ENCODE measurements around the gene SLC30A2. TPM values are rescaled to one million over a fixed set of nuclear protein-coding genes. Genes with fewer than 3 reads are reported as not detected.

The SLC30A2 gene
- total and polyA plus RNA-seq, 10 of the 15 experiments (the other 5 are each of a cell fraction or from before 2014, with no cell fraction given) = 0.13 TPM; not detected in 9

GRCh38 chr1:26034504-26035202, 11.3 kb downstream of the SLC30A2 start:
- intact Hi-C loops (cut with micrococcal nuclease; ENCODE audit: unreplicated experiment) = loop anchor here (5.0 kb wide), 2 partner anchors 73 to 113 kb away; no protein-coding TSS in a partner anchor

More at GRCh38 chr1:26034504-26035202, 11.3 kb downstream of the SLC30A2 start:
- WGBS (ENCODE audit: insufficient coverage, insufficient replicate concordance, low lambda C conversion rate, missing lambda C conversion rate) = 29% methylated on average over 15 of the region's 15 CpGs
- no peak for TF ChIP-seq HSF1 (IDR thresholded peaks at IDR 0.05; ENCODE audit: low read depth, low read length)
- no peak for TF ChIP-seq IRF5 (IDR thresholded peaks at IDR 0.05; ENCODE audit: borderline replicate concordance)
- TF ChIP-seq CBX3 (IDR thresholded peaks at IDR 0.05; ENCODE audit: borderline replicate concordance, low read depth) = no peak
- no peak for TF ChIP-seq ZBED1 (IDR thresholded peaks at IDR 0.05; ENCODE audit: borderline replicate concordance)
- no peak for TF ChIP-seq CHD1 (IDR thresholded peaks at IDR 0.05; ENCODE audit: low read depth, low read length)
- TF ChIP-seq USF1 (IDR thresholded peaks at IDR 0.05; ENCODE audit: borderline replicate concordance, extremely low read length, insufficient read depth, low read depth, low read length) = no peak
- SMC1A ChIA-PET (ENCODE audit: uncharacterized antibody, unreplicated experiment) = interaction anchor here (0.9 to 2.2 kb wide), 3 partner anchors 78 to 139 kb away, joined by 3 to 8 read pairs (median 3); no protein-coding TSS in a partner anchor
- no peaks in the 10 kb centered on the region for H3K36me3 ChIP-seq (ENCODE audit: control insufficient read depth in 2 of 2, insufficient read depth in 2 of 2, low read length in 1 of 2)
- in situ Hi-C loops (cut with MboI) = no loop called here
- ATAC-seq = no peak
- FAIRE-seq = no peak
- peak overlapping the region; percentile 88 for H2AFZ ChIP-seq (ENCODE audit: control insufficient read depth, low read depth, low read length)
- peak overlapping the region; percentile 100 for H3K4me2 ChIP-seq (ENCODE audit: control insufficient read depth, insufficient read depth)
- BruUV-seq (replicated peaks) = no TSS peak
- peaks cover 0 to 2% of the 10 kb centered on the region in 2 experiments for H3K27me3 ChIP-seq (replicated peaks in 1 of 2; ENCODE audit: control insufficient read depth in 2 of 2, insufficient read depth in 2 of 2, low read length in 1 of 2)
- H3K9me3 ChIP-seq (replicated peaks; ENCODE audit: control insufficient read depth, insufficient read depth, low read length) = 0 out of 3 replicates have a peak, but pooled peaks cover 2% of the 10 kb centered on the region
- CTCF ChIA-PET = interaction anchor here (0.6 to 4.2 kb wide), 9 partner anchors 13 to 199 kb away, joined by 3 to 35 read pairs (median 4); partner anchors contain the start of genes EXTL1 and ZNF593
- H3K27ac ChIP-seq (ENCODE audit: control insufficient read depth, insufficient read depth) = no peak overlapping the region
- RAD21 ChIA-PET (ENCODE audit: unreplicated experiment) = interaction anchor here (1.1 to 1.3 kb wide), 2 partner anchors 138 to 139 kb away, joined by 3 read pairs; no protein-coding TSS in a partner anchor
- peak overlapping the region; percentile 86 for H3K4me3 ChIP-seq
- peaks cover 10% of the 10 kb centered on the region; the same call in 1 of the 2 replicates for H3K4me1 ChIP-seq (ENCODE audit: control insufficient read depth, insufficient read depth, low read length)
- H4K20me1 ChIP-seq (ENCODE audit: control insufficient read depth, insufficient read depth) = no peaks in the 10 kb centered on the region
- peak overlapping the region; percentile 43; the same call in 1 of the 2 replicates for H3K9ac ChIP-seq (ENCODE audit: control insufficient read depth, insufficient read depth, low read length)
- POLR2A ChIA-PET = no interaction called here
- no peak for DNase-seq (ENCODE audit: low read depth, low spot score)
- H3K79me2 ChIP-seq (ENCODE audit: control insufficient read depth, insufficient read depth, low read length) = no peaks in the 10 kb centered on the region
